Uterus (tissue), 4 donors: ENCODE data around the gene LUC7L2. TPM values are rescaled to one million over a fixed set of nuclear protein-coding genes. Genes with fewer than 3 reads are reported as not detected.

Experiments used
- DNase-seq, 2 donors: peaks; one replicate each; pipeline ENCODE4 v3.0.0-alpha.2; 2019 to 2020
- H3K27ac ChIP-seq, 2 donors: fragments of 200-600 bp; sonication (generic); 1 replicate in 1 of 2; 2 replicates in 1 of 2; pipeline ENCODE4 v1.5.1; 2016 to 2018
- H3K27me3 ChIP-seq, 2 donors: fragments of 200-600 bp; sonication (generic); one replicate each; pipeline ENCODE4 v1.5.1; 2018 to 2019; ENCODE audit warnings: control low read depth in 1 of 2
- H3K36me3 ChIP-seq, 2 donors: fragments of 200-600 bp; sonication (generic); one replicate each; pipeline ENCODE4 v1.5.1; 2019; ENCODE audit warnings: control low read depth in 1 of 2
- H3K4me1 ChIP-seq, 2 donors: fragments of 200-600 bp; sonication (generic); one replicate each; pipeline ENCODE4 v1.5.1; 2018 to 2019; ENCODE audit warnings: control low read depth in 1 of 2
- H3K4me3 ChIP-seq, 2 donors: fragments of 200-600 bp; sonication (generic); 1 replicate in 1 of 2; 2 replicates in 1 of 2; pipeline ENCODE4 v1.5.1; 2018 to 2019; ENCODE audit warnings: mild to moderate bottlenecking in 1 of 2
- H3K9me3 ChIP-seq, 2 donors: fragments of 200-600 bp; sonication (generic); one replicate each; pipeline ENCODE4 v1.5.1; 2019; ENCODE audit warnings: control low read depth in 1 of 2
- POLR2A ChIP-seq, 2 donors: fragments of 450-650 bp; IDR thresholded peaks; one replicate each; pipeline ENCODE4 v1.6.1; 2016; ENCODE audit warnings: antibody characterized with exemption in 2 of 2, mild to moderate bottlenecking in 1 of 2, moderate library complexity in 1 of 2
- intact Hi-C: fragments of 100-400 bp; cut with DNase I; formaldehyde crosslinking; loops from one replicate; pipeline ENCODE4 v1.15.1; 2023; ENCODE audit warnings: low total_unique reads
- total RNA-seq, 4 donors: library from RNA; depleted of rRNA in 3 of 4; stranded (reverse); fragments of >200 nt in 3 of 4; gene quantifications; one replicate each; pipeline versions ENCODE4 v1.1.0 to v1.2.4, GENCODE V29; 2014 to 2023
- TF ChIP-seq, protein P1 (sequence below), 4 experiments: fragments of 200-600 bp in 2 of 4; fragments of 450-650 bp in 2 of 4; sonication (generic) in 2 of 4; IDR thresholded peaks; one replicate each; pipeline ENCODE4 v1.5.1; 2016 to 2019; ENCODE audit warnings: antibody characterized with exemption in 4 of 4, mild to moderate bottlenecking in 2 of 4, moderate library complexity in 1 of 4
- donor health status: DM: yes; HTN: yes; CAD: no.

The LUC7L2 gene
- total RNA-seq, 4 donors from 2014 or later: 37.4 to 142 (median 72.6) TPM

DNA sequence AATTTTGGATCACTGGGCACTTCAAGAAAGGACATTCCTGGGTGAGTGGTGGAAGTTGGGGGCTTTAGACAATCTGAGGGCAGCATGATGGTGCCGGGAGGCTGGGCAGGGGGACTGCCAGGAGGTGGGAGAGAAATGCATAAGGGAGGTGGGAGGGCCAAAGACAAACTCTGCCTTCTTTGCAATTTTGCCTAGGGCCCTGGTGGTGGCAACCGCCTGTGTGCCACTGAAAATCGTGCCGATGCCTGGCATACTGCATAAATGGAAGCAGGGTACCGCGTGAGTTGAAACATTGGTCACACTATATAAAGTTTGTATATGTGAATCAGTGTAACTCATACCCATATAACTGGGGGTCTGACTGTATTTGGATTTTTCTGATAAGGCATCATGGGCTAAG, 3.3 kb downstream of the LUC7L2 start:
- H3K9me3 ChIP-seq: no peaks in the 10 kb centered on the region
- DNase-seq: no peak
- H3K4me1 ChIP-seq: no peaks in the 10 kb centered on the region
- intact Hi-C loops: no loop called here
- TF ChIP-seq, protein P1, sequence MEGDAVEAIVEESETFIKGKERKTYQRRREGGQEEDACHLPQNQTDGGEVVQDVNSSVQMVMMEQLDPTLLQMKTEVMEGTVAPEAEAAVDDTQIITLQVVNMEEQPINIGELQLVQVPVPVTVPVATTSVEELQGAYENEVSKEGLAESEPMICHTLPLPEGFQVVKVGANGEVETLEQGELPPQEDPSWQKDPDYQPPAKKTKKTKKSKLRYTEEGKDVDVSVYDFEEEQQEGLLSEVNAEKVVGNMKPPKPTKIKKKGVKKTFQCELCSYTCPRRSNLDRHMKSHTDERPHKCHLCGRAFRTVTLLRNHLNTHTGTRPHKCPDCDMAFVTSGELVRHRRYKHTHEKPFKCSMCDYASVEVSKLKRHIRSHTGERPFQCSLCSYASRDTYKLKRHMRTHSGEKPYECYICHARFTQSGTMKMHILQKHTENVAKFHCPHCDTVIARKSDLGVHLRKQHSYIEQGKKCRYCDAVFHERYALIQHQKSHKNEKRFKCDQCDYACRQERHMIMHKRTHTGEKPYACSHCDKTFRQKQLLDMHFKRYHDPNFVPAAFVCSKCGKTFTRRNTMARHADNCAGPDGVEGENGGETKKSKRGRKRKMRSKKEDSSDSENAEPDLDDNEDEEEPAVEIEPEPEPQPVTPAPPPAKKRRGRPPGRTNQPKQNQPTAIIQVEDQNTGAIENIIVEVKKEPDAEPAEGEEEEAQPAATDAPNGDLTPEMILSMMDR (IDR thresholded peaks at IDR 0.05): no peak
- no peak for TF ChIP-seq POLR2A (IDR thresholded peaks at IDR 0.05)
- no peak overlapping the region for H3K4me3 ChIP-seq
- H3K27me3 ChIP-seq: no peaks in the 10 kb centered on the region
- H3K36me3 ChIP-seq: no peaks in the 10 kb centered on the region
- no peak overlapping the region for H3K27ac ChIP-seq

DNA sequence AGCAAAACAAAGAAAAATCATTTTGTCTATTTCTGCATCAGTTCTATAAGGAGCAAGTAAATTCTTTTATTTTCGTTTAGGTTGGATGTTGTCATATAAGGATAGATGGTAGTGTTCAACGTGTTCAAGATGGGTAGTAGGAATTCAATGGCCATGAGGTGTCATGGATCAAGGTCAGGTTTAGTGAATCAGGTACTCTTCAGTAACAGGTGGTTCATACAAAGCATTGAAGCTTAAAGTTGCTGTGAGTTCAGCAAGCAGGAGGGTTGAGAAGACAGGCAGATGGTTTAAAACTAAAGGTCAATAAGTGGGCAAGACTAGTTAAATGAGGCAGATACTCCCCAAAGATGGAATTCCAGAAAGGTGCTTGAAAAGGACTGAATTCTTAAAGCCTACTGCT, 5.6 kb downstream of the LUC7L2 start:
- intact Hi-C loops: no loop called here
- H3K27ac ChIP-seq: no peak overlapping the region
- H3K4me1 ChIP-seq: no peaks in the 10 kb centered on the region
- H3K9me3 ChIP-seq: no peaks in the 10 kb centered on the region
- no peak for TF ChIP-seq POLR2A (IDR thresholded peaks at IDR 0.05)
- TF ChIP-seq, protein P1 (IDR thresholded peaks at IDR 0.05): no peak
- no peak for DNase-seq
- H3K27me3 ChIP-seq: no peaks in the 10 kb centered on the region
- H3K36me3 ChIP-seq: no peaks in the 10 kb centered on the region
- H3K4me3 ChIP-seq: no peak overlapping the region

DNA sequence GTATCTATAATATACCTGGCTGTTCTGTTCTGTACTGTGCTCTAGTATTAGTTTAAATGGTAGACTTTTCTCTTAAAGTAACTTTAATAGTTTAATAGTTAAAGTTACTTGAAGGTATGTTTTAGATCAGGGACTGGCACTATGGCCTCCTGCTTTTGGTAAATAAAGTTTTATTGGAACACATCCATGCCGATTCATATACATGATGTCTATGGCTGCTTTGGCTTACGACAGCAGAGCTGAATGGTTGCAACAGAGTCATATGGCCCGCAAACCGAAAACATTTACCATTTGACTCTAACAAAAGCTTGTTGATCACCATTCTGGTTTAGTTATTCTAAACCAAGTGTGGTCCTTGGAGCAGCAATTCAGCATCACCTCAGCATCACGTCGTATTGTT, 6.7 kb downstream of the LUC7L2 start:
- Histone ChIP-seq H3K27me3 (no peaks in the 10 kb centered on the region), H3K9me3 (no peaks in the 10 kb centered on the region), H3K27ac (no peak overlapping the region), H3K4me1 (no peaks in the 10 kb centered on the region), H3K4me3 (no peak overlapping the region), H3K36me3 (no peaks in the 10 kb centered on the region)
- no peak for DNase-seq
- TF ChIP-seq POLR2A (IDR thresholded peaks at IDR 0.05): no peak
- TF ChIP-seq, protein P1 (IDR thresholded peaks at IDR 0.05): no peak
- intact Hi-C loops: no loop called here

DNA sequence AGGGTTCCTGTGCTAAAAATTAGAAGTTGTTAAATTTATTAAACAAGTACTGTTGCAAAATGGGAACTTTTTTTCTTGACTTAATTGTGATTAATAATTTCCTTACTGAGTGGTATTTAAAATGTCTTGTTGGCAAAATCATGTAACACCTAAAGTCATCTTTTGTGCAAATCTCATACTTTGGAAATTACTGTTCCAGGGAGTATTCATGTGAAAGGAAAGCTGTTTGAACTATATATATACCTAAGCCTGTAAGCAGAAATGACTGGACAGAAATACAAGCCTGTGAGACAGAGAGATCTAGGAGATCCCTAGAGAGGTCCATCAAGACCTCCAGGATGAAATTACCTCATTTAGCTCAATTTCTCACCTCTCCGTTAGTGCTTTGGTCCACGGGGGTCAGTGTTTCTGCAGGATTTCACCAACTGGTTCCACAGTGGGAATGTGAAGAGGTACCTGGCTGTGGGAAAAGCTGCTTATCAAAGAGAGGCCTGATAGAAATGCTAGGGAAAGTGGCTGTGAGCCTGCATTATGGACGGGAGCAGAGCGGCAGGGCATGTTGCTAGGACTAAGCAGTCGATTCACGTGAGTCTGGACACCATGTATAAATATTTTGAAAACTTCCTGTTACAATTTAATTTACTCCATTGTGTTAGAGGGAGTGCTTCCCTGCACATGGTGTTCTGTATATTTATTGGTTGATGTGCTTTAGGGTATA, 7.9 kb downstream of the LUC7L2 start:
- no peaks in the 10 kb centered on the region for H3K4me1 ChIP-seq
- H3K4me3 ChIP-seq: no peak overlapping the region
- no peak overlapping the region for H3K27ac ChIP-seq
- intact Hi-C loops: no loop called here
- TF ChIP-seq, protein P1 (IDR thresholded peaks at IDR 0.05): no peak
- TF ChIP-seq POLR2A (IDR thresholded peaks at IDR 0.05): no peak
- H3K27me3 ChIP-seq: no peaks in the 10 kb centered on the region
- DNase-seq: no peak
- no peaks in the 10 kb centered on the region for H3K36me3 ChIP-seq
- H3K9me3 ChIP-seq: no peaks in the 10 kb centered on the region

DNA sequence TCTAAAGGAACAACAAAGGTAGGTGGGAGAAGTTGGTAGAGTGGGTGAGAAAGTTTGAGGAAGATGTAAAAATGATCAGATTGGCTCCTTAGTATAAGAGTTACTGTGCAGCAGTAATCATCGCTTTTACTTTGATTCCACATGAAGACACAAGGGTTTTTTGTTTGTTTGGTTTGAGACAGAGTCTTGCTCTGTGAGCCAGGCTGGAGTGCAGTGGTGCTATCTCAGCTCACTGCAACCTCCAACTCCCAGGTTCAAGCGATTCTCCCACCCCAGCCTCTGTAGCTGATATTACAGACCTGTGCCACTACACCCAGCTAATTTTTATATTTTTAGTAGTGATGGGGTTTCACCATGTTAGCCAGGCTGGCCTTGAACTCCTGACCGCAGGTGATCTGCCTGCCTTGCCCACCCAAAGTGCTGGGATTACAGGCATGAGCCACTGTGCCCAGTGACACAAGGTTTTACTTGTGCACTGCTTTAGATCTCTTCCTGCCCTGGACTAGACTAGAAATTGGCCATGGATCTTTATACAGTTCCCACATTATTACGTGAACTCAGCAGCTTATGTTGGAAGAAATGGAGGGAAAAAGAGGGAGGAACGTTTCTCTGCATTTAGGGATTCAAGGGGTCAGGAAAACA, 10.7 kb downstream of the LUC7L2 start:
- no peaks in the 10 kb centered on the region for H3K27me3 ChIP-seq
- H3K9me3 ChIP-seq: no peaks in the 10 kb centered on the region
- no peak overlapping the region for H3K27ac ChIP-seq
- intact Hi-C loops: no loop called here
- no peak overlapping the region for H3K4me3 ChIP-seq
- H3K36me3 ChIP-seq: no peaks in the 10 kb centered on the region
- TF ChIP-seq POLR2A (IDR thresholded peaks at IDR 0.05): no peak
- TF ChIP-seq, protein P1 (IDR thresholded peaks at IDR 0.05): no peak
- no peak for DNase-seq
- H3K4me1 ChIP-seq: peaks cover 0 to 3% of the 10 kb centered on the region in 2 donors
